ENCODE measurements around the gene GFRA3. TPM values are rescaled to one million over a fixed set of nuclear protein-coding genes. Genes with fewer than 3 reads are reported as not detected.
"Not testable (repeated sequence)": the region's sequence is repeated elsewhere in the genome, so short reads cannot be mapped to it uniquely, and the experiment has no call there.

The GFRA3 gene, protein sequence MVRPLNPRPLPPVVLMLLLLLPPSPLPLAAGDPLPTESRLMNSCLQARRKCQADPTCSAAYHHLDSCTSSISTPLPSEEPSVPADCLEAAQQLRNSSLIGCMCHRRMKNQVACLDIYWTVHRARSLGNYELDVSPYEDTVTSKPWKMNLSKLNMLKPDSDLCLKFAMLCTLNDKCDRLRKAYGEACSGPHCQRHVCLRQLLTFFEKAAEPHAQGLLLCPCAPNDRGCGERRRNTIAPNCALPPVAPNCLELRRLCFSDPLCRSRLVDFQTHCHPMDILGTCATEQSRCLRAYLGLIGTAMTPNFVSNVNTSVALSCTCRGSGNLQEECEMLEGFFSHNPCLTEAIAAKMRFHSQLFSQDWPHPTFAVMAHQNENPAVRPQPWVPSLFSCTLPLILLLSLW
- not detected for total RNA-seq
- polyA plus RNA-seq: not detected
- total RNA-seq: 0 reads per million in 6 experiments

DNA sequence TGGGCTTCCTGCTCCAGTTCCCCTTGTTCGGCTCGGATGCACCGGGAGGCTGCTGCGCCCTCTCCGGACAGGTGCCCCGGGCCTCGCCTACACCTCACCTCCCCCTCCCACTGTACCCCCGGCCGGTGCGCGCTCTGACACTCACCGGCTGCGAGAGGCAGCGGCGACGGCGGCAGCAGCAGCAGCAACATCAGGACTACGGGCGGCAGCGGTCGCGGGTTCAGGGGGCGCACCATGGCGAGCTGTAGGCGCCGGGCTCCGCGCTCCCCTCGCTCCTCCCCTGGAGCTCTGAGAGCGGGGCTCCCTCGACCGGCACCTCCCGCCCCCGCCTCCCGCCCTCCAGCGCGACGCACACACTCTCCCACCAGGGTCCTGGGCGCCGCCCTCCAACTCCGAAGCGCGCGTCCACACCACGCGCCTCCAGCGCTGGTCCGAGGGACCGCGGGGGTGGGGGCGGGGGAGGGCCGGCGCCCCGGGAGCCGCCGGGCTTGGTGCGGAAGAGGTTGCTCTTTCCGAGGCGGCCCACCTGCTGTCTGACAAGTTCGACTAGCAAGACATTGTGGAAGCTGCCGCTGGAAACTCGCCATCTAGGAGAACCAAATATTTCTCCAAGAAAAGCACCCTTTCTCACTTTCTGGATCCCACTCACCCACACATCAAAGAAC lies at the start of gene GFRA3:
TSS of gene GFRA3 (minus strand) at position 433 of the 665 bp plus-strand sequence. CDS start at position 236, 197 bp downstream.
- H3K4me1 Mint-ChIP-seq: peaks cover 4 to 11% (median 7%) of the 10 kb centered on the region in 4 donors
- H3K36me3 Mint-ChIP-seq: no peaks in the 10 kb centered on the region
- H3K9me3 Mint-ChIP-seq: peaks cover 0 to 2% (median 0%) of the 10 kb centered on the region in 9 donors
- H3K27me3 Mint-ChIP-seq: peaks cover 6 to 28% (median 18%) of the 10 kb centered on the region in 5 donors
- H3K4me3 Mint-ChIP-seq: peak within 1 kb of the TSS in 9 of 10 donors; percentile 48 to 87 (median 76)
- peak within 1 kb of the TSS in 4 of 10 donors; percentile 2 to 83 (median 44) for H3K27ac Mint-ChIP-seq
- DNase-seq (peak in 4 of 10 donors; percentile 3 to 9 (median 6)), ATAC-seq (peak; percentile 57 to 75)
- POLR2A ChIA-PET: no interaction called here

DNA sequence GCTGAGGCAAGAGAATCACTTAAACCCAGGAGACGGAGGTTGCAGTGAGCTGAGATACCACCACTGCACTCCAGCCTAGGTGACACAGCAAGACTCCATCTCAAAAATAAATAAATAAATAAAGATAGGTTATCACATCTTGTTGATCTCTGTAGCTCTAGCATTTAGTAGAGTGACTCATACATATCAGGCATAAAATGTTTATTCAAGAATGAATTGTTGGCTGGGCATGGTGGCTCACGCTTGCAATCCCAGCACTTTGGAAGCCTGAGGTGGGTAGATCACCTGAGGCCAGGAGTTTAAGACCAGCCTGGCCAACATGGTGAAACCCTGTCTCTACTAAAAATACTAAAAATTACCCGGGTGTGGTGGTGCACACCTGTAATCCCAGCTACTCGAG lies 43.8 kb upstream of the GFRA3 start:
- H3K4me3 Mint-ChIP-seq, H3K4me1 Mint-ChIP-seq, ATAC-seq, POLR2A ChIA-PET, H3K27me3 Mint-ChIP-seq, DNase-seq, H3K27ac Mint-ChIP-seq, H3K9me3 Mint-ChIP-seq, H3K36me3 Mint-ChIP-seq: not testable (repeated sequence)

DNA sequence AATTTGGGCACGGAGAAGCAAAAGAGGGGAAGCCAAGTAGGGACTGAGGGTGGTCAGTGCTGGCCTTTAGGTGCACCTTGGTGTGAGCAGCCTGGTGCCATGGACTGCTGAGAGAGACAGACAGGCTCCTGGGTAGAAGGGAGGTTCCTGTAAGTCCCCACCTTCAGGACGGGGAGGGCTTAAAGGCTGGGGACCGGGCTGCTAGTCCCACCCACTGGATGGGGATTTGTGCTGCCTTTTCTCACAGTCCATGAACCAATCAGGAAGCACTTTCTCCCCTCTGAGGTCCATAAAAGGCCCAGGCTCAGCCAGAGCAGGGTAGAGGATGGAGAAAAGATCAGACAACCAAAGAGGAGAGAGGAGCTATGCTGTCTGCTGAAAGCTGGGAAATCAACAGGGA lies 41.9 kb upstream of the GFRA3 start:
- Mint-ChIP-seq H3K27me3 (peaks cover 0 to 8% (median 0%) of the 10 kb centered on the region in 5 donors), H3K9me3 (no peaks in the 10 kb centered on the region), H3K27ac (no peak overlapping the region), H3K36me3 (no peaks in the 10 kb centered on the region), H3K4me1 (no peaks in the 10 kb centered on the region), H3K4me3 (no peak overlapping the region)
- ATAC-seq: no peak
- DNase-seq: no peak
- POLR2A ChIA-PET: no interaction called here

DNA sequence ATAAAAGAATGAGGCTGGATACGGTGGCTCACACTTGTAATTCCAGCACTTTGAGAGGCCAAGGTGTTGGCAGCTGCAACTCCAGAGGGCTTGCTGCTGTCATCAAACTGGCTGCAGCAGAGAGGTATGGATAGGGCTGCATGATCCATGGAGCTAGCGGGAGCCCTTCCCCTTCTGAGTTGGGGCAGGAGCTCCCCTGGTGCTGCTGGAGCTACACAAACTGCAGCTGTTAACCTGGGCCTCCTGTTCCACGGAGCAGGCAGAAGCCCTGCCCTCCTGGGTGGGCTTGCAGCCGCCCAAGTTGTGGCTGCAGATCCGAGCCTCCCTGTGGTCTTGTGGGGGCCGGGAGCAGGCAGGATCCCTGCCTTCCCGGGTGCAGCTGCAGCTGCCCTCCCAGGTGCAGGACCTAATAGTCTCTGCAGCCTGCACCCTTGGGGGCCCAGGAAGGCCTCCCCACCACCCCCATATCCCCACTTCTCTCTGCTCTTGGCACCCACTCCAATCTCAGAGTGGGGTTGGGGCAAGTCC lies 41.4 kb upstream of the GFRA3 start:
- no peaks in the 10 kb centered on the region for H3K36me3 Mint-ChIP-seq
- POLR2A ChIA-PET: no interaction called here
- no peaks in the 10 kb centered on the region for H3K9me3 Mint-ChIP-seq
- H3K27ac Mint-ChIP-seq: no peak overlapping the region
- no peak overlapping the region for H3K4me3 Mint-ChIP-seq
- DNase-seq: no peak
- ATAC-seq: no peak
- H3K27me3 Mint-ChIP-seq: peaks cover 0 to 8% (median 0%) of the 10 kb centered on the region in 5 donors
- no peaks in the 10 kb centered on the region for H3K4me1 Mint-ChIP-seq

DNA sequence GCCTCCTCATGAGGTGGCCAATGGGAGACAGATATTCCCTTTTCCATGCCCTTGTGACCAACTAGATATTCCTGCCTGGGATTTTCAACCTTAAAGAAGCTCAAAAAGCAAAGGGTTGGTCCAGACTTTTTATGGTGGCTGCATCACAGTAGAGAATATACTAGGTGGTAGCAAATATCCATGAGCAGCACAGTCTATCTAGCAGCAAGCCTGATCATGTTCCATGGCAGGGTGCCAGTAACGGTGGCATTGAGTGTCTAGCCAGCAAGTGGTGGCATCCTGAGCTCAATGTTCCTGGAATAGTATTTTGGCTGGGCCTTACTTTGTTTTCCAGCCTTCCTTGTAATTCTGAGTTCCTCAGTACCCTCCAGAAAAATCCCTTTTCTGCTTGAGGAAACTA lies 31.4 kb upstream of the GFRA3 start:
- DNase-seq (peak in 1 of 10 donors; percentile 11), ATAC-seq (no peak)
- H3K27me3 Mint-ChIP-seq: peaks cover 0 to 5% (median 0%) of the 10 kb centered on the region in 5 donors
- no peaks in the 10 kb centered on the region for H3K4me1 Mint-ChIP-seq
- no peaks in the 10 kb centered on the region for H3K9me3 Mint-ChIP-seq
- no peaks in the 10 kb centered on the region for H3K36me3 Mint-ChIP-seq
- H3K4me3 Mint-ChIP-seq: no peak overlapping the region
- no peak overlapping the region for H3K27ac Mint-ChIP-seq
- POLR2A ChIA-PET: no interaction called here

DNA sequence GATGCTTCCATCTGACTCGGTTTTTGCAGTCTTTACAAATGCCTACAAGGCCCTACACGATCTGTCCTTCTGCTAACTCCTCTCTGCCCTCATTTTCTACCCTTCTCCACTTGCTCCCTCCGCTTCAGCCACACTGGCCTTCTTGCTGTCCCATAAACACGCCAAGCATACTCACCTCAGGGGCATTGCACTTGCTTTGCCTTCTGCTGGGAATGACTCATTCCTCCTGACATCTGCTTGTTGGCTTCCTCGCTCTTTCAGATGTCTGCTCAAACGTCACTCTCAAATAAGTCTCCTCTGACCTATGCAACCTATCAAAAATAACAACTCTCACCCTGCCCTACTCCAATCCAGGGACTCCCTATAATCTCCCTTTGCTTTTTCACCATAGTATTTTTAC lies 29.0 kb upstream of the GFRA3 start:
- H3K4me1 Mint-ChIP-seq: no peaks in the 10 kb centered on the region
- DNase-seq: no peak

DNA sequence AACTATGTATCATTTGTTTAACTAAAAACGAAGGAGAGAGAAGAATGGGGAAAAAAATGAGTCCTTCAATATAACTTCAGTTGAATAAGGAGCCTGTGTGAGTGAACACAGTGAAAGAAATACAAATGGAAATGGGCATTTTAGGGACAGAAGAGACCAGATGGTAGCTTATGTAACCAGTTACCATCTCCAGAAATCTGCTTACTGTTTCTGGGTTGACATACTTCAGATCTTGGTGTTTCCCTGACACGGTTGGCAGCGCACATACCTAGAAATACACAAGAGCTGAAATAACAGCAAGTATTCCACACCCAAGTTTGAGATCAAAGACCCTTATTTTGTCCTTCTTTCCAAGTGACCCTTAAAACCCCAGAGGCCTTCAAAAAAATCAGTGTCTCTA lies 14.9 kb upstream of the GFRA3 start:
- Mint-ChIP-seq H3K36me3 (no peaks in the 10 kb centered on the region), H3K27me3 (no peaks in the 10 kb centered on the region), H3K4me1 (peaks cover 0 to 1% (median under 1%) of the 10 kb centered on the region in 4 donors), H3K9me3 (no peaks in the 10 kb centered on the region), H3K27ac (no peak overlapping the region), H3K4me3 (no peak overlapping the region)
- ATAC-seq (no peak), DNase-seq (no peak)
- POLR2A ChIA-PET: no interaction called here

More for the DNA sequence above, 29.0 kb upstream of the GFRA3 start:
- Mint-ChIP-seq H3K27me3 (no peaks in the 10 kb centered on the region), H3K4me3 (no peak overlapping the region), H3K9me3 (peaks cover 0 to 3% (median 0%) of the 10 kb centered on the region in 9 donors), H3K36me3 (no peaks in the 10 kb centered on the region), H3K27ac (no peak overlapping the region)
- POLR2A ChIA-PET: no interaction called here
- ATAC-seq: no peak

DNA sequence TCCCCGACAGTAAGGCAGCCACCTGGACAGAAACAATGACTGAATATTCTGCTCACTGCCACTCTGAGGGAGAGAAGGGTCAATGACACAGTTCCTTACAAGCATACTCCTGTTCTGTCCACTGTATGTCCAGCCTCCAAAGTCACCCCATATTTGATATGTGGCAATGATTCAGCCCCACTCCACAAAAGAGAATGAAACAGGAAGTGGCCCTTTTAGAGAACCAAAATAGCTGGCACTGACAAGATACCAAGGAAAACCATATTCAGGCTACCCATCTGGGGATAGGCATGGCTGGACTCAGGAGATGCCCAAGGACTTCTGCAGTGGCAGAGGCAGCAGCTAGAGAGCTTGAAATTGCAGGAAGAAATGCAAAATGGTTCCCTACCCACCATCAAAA lies 12.8 kb upstream of the GFRA3 start:
- Mint-ChIP-seq H3K27me3 (no peaks in the 10 kb centered on the region), H3K4me3 (no peak overlapping the region), H3K27ac (peak overlapping the region in 1 of 10 donors; percentile 26), H3K9me3 (no peaks in the 10 kb centered on the region), H3K4me1 (peaks cover 0 to 1% (median under 1%) of the 10 kb centered on the region in 4 donors), H3K36me3 (no peaks in the 10 kb centered on the region)
- ATAC-seq (no peak), DNase-seq (no peak)
- POLR2A ChIA-PET: no interaction called here

DNA sequence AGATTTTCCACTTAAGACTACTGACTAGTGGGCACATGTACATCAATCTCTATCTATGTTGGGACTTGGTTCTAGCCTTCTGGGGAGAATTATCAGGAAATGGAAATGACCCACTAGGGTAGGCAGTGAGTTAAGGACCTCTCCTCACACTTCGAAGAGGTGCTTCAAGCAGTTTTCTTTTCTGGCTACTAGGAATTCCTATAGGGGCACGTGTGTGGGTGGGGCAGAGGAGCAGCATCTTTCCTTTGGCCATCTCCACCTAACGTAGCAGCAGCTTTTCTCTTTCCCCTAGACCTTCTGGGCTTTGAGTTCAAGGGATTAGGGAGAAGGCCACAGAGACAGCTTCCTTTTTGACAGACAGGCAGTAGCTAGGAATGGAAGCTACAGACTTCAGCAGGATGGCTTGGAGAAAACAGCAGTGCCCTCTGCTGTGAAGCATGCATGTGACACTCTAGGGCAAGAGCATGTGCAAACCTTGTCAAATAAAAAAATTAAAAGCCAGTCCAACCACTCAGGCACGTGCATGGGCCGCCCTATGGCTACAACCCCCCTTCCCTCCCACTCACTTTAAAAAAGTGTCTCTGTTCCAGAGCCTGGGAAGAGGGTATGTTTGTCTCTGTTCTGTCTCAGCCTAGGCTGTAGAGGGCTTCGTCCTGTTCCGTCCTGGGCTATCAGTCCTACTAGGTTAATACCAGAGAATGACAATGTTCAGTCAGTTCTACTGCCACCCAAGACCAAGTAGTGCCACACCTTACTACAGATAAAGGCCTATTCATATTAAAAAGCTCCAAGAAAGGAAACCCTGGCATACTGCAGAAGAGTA lies 8.7 kb upstream of the GFRA3 start:
- ATAC-seq: peak in 1 of 2 donors; percentile 23
- no peaks in the 10 kb centered on the region for H3K36me3 Mint-ChIP-seq
- POLR2A ChIA-PET: no interaction called here
- peak in 1 of 10 donors; percentile 8 for DNase-seq
- H3K9me3 Mint-ChIP-seq: no peaks in the 10 kb centered on the region
- H3K27me3 Mint-ChIP-seq: no peaks in the 10 kb centered on the region
- no peak overlapping the region for H3K4me3 Mint-ChIP-seq
- no peak overlapping the region for H3K27ac Mint-ChIP-seq
- H3K4me1 Mint-ChIP-seq: peaks cover 0 to 1% (median under 1%) of the 10 kb centered on the region in 4 donors

DNA sequence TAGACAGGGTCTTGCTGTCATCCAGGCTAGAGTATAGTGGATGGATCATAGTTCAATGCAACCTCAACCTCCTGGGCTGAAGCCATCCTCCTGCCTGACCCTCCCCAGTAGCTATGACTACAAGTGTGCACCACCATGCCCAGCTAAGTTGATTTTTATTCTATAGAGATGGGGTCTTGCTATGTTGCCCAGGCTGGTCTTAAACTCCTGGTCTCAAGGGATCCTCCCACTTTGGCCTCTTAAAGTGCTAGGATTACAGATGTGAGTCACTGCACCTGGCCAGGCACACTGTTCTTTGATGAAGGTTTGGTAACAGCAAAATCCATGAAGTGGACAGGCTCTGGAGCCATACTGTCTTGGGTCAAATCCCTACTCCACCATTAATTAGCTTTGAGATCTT lies 6.5 kb upstream of the GFRA3 start:
- Mint-ChIP-seq H3K4me1 (no peaks in the 10 kb centered on the region), H3K9me3 (no peaks in the 10 kb centered on the region), H3K27ac (no peak overlapping the region), H3K36me3 (no peaks in the 10 kb centered on the region), H3K4me3 (no peak overlapping the region), H3K27me3 (peaks cover 0 to 7% (median 0%) of the 10 kb centered on the region in 5 donors)
- no peak for DNase-seq
- no peak for ATAC-seq
- POLR2A ChIA-PET: no interaction called here

DNA sequence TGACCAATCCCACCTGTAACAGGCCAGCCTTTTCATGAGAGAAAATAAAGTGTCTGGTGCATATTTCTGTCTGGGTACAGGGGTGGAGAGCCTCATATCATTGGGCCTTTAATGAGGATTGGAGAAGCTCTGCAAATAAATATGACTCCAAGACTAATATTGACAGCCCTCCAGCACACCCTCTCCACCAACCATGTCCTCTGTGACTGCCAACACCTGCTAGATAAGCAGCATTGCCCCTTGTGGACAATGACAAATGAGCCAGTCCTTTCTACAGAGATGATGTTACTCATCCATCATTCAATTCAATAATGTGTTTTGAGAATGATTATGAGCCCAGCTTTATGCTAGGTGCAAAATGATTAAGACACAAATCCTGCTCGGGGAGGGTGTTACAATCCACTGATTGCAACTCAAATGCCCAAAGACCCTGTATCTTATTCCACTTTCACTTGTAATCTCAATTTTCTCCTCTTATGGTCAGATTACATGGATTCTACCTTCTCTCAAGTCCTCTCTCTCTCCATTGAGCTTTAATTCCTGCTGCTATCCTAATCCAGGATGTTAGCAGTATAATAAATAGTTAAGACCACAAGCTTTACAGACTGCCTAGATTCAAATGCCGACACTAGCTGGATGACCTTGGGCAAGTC lies 2.1 kb upstream of the GFRA3 start:
- no peaks in the 10 kb centered on the region for H3K36me3 Mint-ChIP-seq
- peaks cover 4 to 11% (median 7%) of the 10 kb centered on the region in 4 donors for H3K4me1 Mint-ChIP-seq
- ATAC-seq: no peak
- H3K9me3 Mint-ChIP-seq: no peaks in the 10 kb centered on the region
- H3K4me3 Mint-ChIP-seq: no peak overlapping the region
- POLR2A ChIA-PET: no interaction called here
- no peak for DNase-seq
- peaks cover 6 to 24% (median 18%) of the 10 kb centered on the region in 5 donors for H3K27me3 Mint-ChIP-seq
- no peak overlapping the region for H3K27ac Mint-ChIP-seq

DNA sequence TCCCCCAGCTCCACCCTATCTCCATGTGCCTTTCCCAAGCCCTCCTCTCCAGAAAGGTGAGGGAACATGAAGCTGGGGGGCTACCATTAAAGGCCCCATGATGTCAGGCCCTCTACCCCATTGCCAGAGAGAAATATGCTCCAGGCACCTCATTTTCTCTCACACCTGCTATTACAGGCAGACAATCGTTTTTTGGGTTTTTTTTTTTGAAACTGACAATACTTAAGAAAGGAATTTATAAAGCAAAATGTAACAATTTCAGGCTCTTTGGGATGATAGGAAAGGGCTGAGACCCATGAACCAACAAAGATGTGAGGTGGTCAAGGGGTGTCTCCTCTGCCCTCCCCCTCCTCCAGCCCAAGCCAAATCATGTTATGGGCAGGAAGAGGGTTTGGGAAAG lies 1.5 kb upstream of the GFRA3 start:
- H3K4me1 Mint-ChIP-seq: peaks cover 4 to 11% (median 7%) of the 10 kb centered on the region in 4 donors
- DNase-seq (no peak), ATAC-seq (no peak)
- no peaks in the 10 kb centered on the region for H3K9me3 Mint-ChIP-seq
- peak overlapping the region in 2 of 10 donors; percentile 7 to 10 for H3K4me3 Mint-ChIP-seq
- H3K27ac Mint-ChIP-seq: peak overlapping the region in 1 of 10 donors; percentile 56
- POLR2A ChIA-PET: no interaction called here
- no peaks in the 10 kb centered on the region for H3K36me3 Mint-ChIP-seq
- peaks cover 6 to 26% (median 18%) of the 10 kb centered on the region in 5 donors for H3K27me3 Mint-ChIP-seq

Measured in naive thymus-derived CD8-positive, alpha-beta T cell (primary cell).